ENCODE measurements around the gene NDST1. TPM values are rescaled to one million over a fixed set of nuclear protein-coding genes. Genes with fewer than 3 reads are reported as not detected.

Gene NDST1
- total RNA-seq, 1 experiment from 2014 or later, result 33.1 TPM

- peaks cover 44% of the 10 kb centered on the region for H3K79me2 ChIP-seq (ENCODE audit: insufficient read depth, low read length)
- ChIA-PET CTCF (interaction anchor here (2.8 kb wide), 1 partner anchor 11 kb away, joined by 9 read pairs; no protein-coding TSS in a partner anchor), POLR2A (interaction anchor here (0.6 to 0.9 kb wide), 2 partner anchors 12 to 26 kb away, joined by 3 read pairs; no protein-coding TSS in a partner anchor), RAD21 (ENCODE audit: low non-redundant PET in 1 of 2, low total read pairs in 2 of 2, uncharacterized antibody in 2 of 2, unreplicated experiment in 2 of 2) (no interaction called here)
- TF ChIP-seq POLR2AphosphoS5 (IDR thresholded peaks at IDR 0.05; ENCODE audit: low read depth, low read length) (peak; percentile 19), SIN3A (IDR thresholded peaks at IDR 0.05; ENCODE audit: low read depth) (0 out of 2 replicates have a peak, but pooled peaks have one; percentile 23), CBX3 (IDR thresholded peaks at IDR 0.05; ENCODE audit: low read depth) (no peak), JUND (IDR thresholded peaks at IDR 0.05) (no peak), EGR1 (IDR thresholded peaks at IDR 0.05; ENCODE audit: low read depth) (peak; percentile 35; the same call in 1 of the 2 replicates), MAX (IDR thresholded peaks at IDR 0.05) (peak; percentile 61), SP1 (IDR thresholded peaks at IDR 0.05; ENCODE audit: low read depth) (no peak)
- no peaks in the 10 kb centered on the region for H4K20me1 ChIP-seq (ENCODE audit: insufficient read depth)
- H3K27me3 ChIP-seq (ENCODE audit: insufficient read depth, low read length), result no peaks in the 10 kb centered on the region
- H3K36me3 ChIP-seq (ENCODE audit: control insufficient read depth in 1 of 2, insufficient read depth in 2 of 2, low read length in 2 of 2), result peaks cover 0 to 4% of the 10 kb centered on the region in 2 experiments; a peak in 1 of 4 replicates
- peak overlapping the region; percentile 78 to 91 for H3K4me3 ChIP-seq (replicated peaks in 1 of 2; ENCODE audit: low read depth in 1 of 2, low read length in 2 of 2)
- intact Hi-C loops (cut with micrococcal nuclease), result no loop called here
- H3K9ac ChIP-seq (ENCODE audit: low read length), result peak overlapping the region; percentile 96
- peak overlapping the region; percentile 77 for H3K27ac ChIP-seq (ENCODE audit: low read depth, low read length)
- peak overlapping the region; percentile 45 for H2AFZ ChIP-seq (ENCODE audit: low read depth, low read length, poor library complexity, severe bottlenecking)
- peak overlapping the region; percentile 97 for H3K4me2 ChIP-seq (ENCODE audit: low read length)
- H3K9me2 ChIP-seq (ENCODE audit: insufficient read depth), result no peaks in the 10 kb centered on the region
- DNase-seq (ENCODE audit: low read depth, low spot score), result no peak
- BruUV-seq (replicated peaks), result no TSS peak
- ATAC-seq, result peak; percentile 57
- H3K9me3 ChIP-seq (ENCODE audit: control insufficient read depth in 1 of 2, insufficient read depth in 1 of 2, low read depth in 1 of 2, low read length in 2 of 2), result no peaks in the 10 kb centered on the region
- H3K4me1 ChIP-seq (ENCODE audit: control insufficient read depth in 1 of 2, insufficient read depth in 2 of 2, low read length in 2 of 2), result peaks cover 18 to 45% of the 10 kb centered on the region in 2 experiments
Measured at GRCh38 chr5:150485693-150486401, 22.1 kb upstream of the NDST1 start.

GRCh38 chr5:150486402-150487198 is 21.3 kb upstream of the NDST1 start:
- ATAC-seq (peak; percentile 65), DNase-seq (ENCODE audit: low read depth, low spot score) (peak; percentile 46)
- H3K4me2 ChIP-seq (ENCODE audit: low read length), result peak overlapping the region; percentile 97
- peak overlapping the region; percentile 78 to 91 for H3K4me3 ChIP-seq (replicated peaks in 1 of 2; ENCODE audit: low read depth in 1 of 2, low read length in 2 of 2)
- H3K4me1 ChIP-seq (ENCODE audit: control insufficient read depth in 1 of 2, insufficient read depth in 2 of 2, low read length in 2 of 2), result peaks cover 18 to 44% of the 10 kb centered on the region in 2 experiments
- no peaks in the 10 kb centered on the region for H4K20me1 ChIP-seq (ENCODE audit: insufficient read depth)
- H2AFZ ChIP-seq (ENCODE audit: low read depth, low read length, poor library complexity, severe bottlenecking), result no peak overlapping the region
- H3K27ac ChIP-seq (ENCODE audit: low read depth, low read length), result peak overlapping the region; percentile 77
- BruUV-seq (replicated peaks), result no TSS peak
- no peaks in the 10 kb centered on the region for H3K9me3 ChIP-seq (ENCODE audit: control insufficient read depth in 1 of 2, insufficient read depth in 1 of 2, low read depth in 1 of 2, low read length in 2 of 2)
- H3K9me2 ChIP-seq (ENCODE audit: insufficient read depth), result no peaks in the 10 kb centered on the region
- intact Hi-C loops (cut with micrococcal nuclease), result no loop called here
- RAD21 ChIA-PET (ENCODE audit: low non-redundant PET in 1 of 2, low total read pairs in 2 of 2, uncharacterized antibody in 2 of 2, unreplicated experiment in 2 of 2), result no interaction called here
- peaks cover 0 to 4% of the 10 kb centered on the region in 2 experiments; a peak in 1 of 4 replicates for H3K36me3 ChIP-seq (ENCODE audit: control insufficient read depth in 1 of 2, insufficient read depth in 2 of 2, low read length in 2 of 2)
- H3K27me3 ChIP-seq (ENCODE audit: insufficient read depth, low read length), result no peaks in the 10 kb centered on the region
- POLR2A ChIA-PET, result interaction anchor here (0.9 kb wide), 1 partner anchor 12 kb away, joined by 3 read pairs; no protein-coding TSS in a partner anchor
- CTCF ChIA-PET, result interaction anchor here (2.8 kb wide), 1 partner anchor 11 kb away, joined by 9 read pairs; no protein-coding TSS in a partner anchor
- H3K79me2 ChIP-seq (ENCODE audit: insufficient read depth, low read length), result peaks cover 51% of the 10 kb centered on the region
- H3K9ac ChIP-seq (ENCODE audit: low read length), result peak overlapping the region; percentile 96
- TF ChIP-seq SRF (IDR thresholded peaks at IDR 0.05; ENCODE audit: low read depth) (no peak), EGR1 (IDR thresholded peaks at IDR 0.05; ENCODE audit: low read depth) (no peak), TCF7L2 (IDR thresholded peaks at IDR 0.05; ENCODE audit: borderline replicate concordance, extremely low read depth, insufficient read depth, insufficient read length) (peak; percentile 18), YY1 (IDR thresholded peaks at IDR 0.05; ENCODE audit: extremely low read depth, insufficient replicate concordance, low read depth, low read length) (no peak), ZBTB33 (IDR thresholded peaks at IDR 0.05; ENCODE audit: extremely low read depth, insufficient replicate concordance, low read length) (no peak), SP1 (IDR thresholded peaks at IDR 0.05; ENCODE audit: low read depth) (no peak), POLR2AphosphoS5 (IDR thresholded peaks at IDR 0.05; ENCODE audit: low read depth, low read length) (no peak), POLR2A (IDR thresholded peaks at IDR 0.05; ENCODE audit: borderline replicate concordance, extremely low read depth, insufficient read depth, insufficient read length) (no peak), SIN3A (IDR thresholded peaks at IDR 0.05; ENCODE audit: low read depth) (no peak), ZNF274 (IDR thresholded peaks at IDR 0.05; ENCODE audit: low read depth, low read length) (no peak), JUND (IDR thresholded peaks at IDR 0.05) (no peak), ZFX (IDR thresholded peaks at IDR 0.05) (peak; percentile 97)
